Karpas-422 (cell line): ENCODE measurements around the gene ELMO2. TPM values are rescaled to one million over a fixed set of nuclear protein-coding genes. Genes with fewer than 3 reads are reported as not detected.

Experiments
- DNase-seq: peaks from one replicate; pipeline ENCODE4 v3.0.0-alpha.2; 2015
- H2AFZ ChIP-seq: fragments of 200-600 bp; sonication (generic); 2 replicates; pipeline ENCODE4 v1.6.1; 2014; ENCODE audit warnings: antibody characterized with exemption, low read length, mixed read lengths
- H3K27ac ChIP-seq: fragments of 200-600 bp; sonication (generic); 2 replicates; pipeline ENCODE4 v1.5.1; 2014; ENCODE audit warnings: mild to moderate bottlenecking, low read length, moderate library complexity
- H3K27me3 ChIP-seq: fragments of 200-600 bp; sonication (generic); 2 replicates; pipeline ENCODE4 v1.6.1; 2014; ENCODE audit warnings: low read length, mixed read lengths
- H3K36me3 ChIP-seq: fragments of 200-600 bp; sonication (generic); 2 replicates; pipeline ENCODE4 v1.6.1; 2014; ENCODE audit warnings: low read length, mixed read lengths; ENCODE audit not compliant: insufficient read depth
- H3K4me1 ChIP-seq: fragments of 200-600 bp; sonication (generic); 2 replicates; pipeline ENCODE4 v1.6.1; 2014; ENCODE audit warnings: mild to moderate bottlenecking, low read length, mixed read lengths
- H3K4me2 ChIP-seq: fragments of 200-600 bp; sonication (generic); 2 replicates; pipeline ENCODE4 v1.6.1; 2014; ENCODE audit warnings: low read length, low read depth, mild to moderate bottlenecking; ENCODE audit not compliant: poor library complexity, severe bottlenecking
- H3K4me3 ChIP-seq: fragments of 200-600 bp; sonication (generic); 2 replicates; pipeline ENCODE4 v1.5.1; 2014; ENCODE audit warnings: mild to moderate bottlenecking, antibody characterized with exemption, low read length, mixed read lengths
- H3K79me2 ChIP-seq: fragments of 200-600 bp; sonication (generic); 2 replicates; pipeline ENCODE4 v1.6.1; 2014; ENCODE audit warnings: mild to moderate bottlenecking, low read length, mixed read lengths
- H3K9ac ChIP-seq: fragments of 200-600 bp; sonication (generic); 2 replicates; pipeline ENCODE4 v1.6.0; 2014; ENCODE audit warnings: low read length
- H3K9me2 ChIP-seq: fragments of 200-600 bp; sonication (generic), shearing (Covaris generic); replicated peaks from 2 replicates; pipeline ENCODE4 v1.6.0; 2014; ENCODE audit warnings: mild to moderate bottlenecking, low read length, moderate library complexity; ENCODE audit not compliant: insufficient read depth
- H3K9me3 ChIP-seq: fragments of 300-700, 200-600 bp; sonication (generic); 2 replicates; pipeline ENCODE4 v1.6.1; 2014; ENCODE audit warnings: low read length, mixed read lengths
- H4K20me1 ChIP-seq: fragments of 200-600 bp; sonication (generic); 2 replicates; pipeline ENCODE4 v1.6.1; 2014; ENCODE audit warnings: mild to moderate bottlenecking, antibody characterized with exemption, low read length, low read depth; ENCODE audit not compliant: insufficient read depth
- total RNA-seq: library from RNA; depleted of rRNA; stranded (reverse); fragments of >200 nt; shearing (Covaris generic); gene quantifications from 2 replicates; pipeline ENCODE4 v1.2.3, GENCODE V29; 2014; ENCODE audit warnings: low replicate concordance

ELMO2 gene
- total RNA-seq, 1 experiment from 2014 or later: 91.4 TPM

DNA sequence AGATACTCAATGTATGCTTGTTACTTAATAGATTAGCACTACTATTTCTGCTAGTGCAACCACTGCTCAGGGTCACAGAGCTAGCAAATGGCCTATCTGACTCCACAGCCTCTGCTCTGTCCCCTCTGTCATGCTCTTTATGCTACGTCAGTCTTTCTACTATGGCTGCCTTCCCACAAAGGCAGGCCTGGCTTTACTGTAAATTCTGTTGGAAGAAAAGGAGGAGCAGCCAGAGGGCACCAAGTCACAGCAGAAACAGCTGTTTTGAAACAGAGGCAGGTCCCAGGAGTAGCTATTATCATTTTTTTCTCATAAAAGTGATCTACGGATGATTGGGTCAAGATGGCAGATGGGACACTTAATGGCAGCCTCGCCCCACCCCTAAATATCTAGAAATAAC is 10.0 kb upstream of the ELMO2 start:
- Histone ChIP-seq H4K20me1 (peaks cover 7% of the 10 kb centered on the region; the same call in 1 of the 2 replicates), H3K27ac (no peak overlapping the region), H3K9me3 (no peaks in the 10 kb centered on the region), H3K27me3 (no peaks in the 10 kb centered on the region), H3K9me2 (no peaks in the 10 kb centered on the region), H3K9ac (no peak overlapping the region), H3K4me2 (no peak overlapping the region), H3K4me1 (peaks cover 21% of the 10 kb centered on the region), H3K36me3 (no peaks in the 10 kb centered on the region; the same call in 1 of the 2 replicates), H3K4me3 (no peak overlapping the region), H3K79me2 (no peaks in the 10 kb centered on the region), H2AFZ (no peak overlapping the region)
- DNase-seq: no peak

DNA sequence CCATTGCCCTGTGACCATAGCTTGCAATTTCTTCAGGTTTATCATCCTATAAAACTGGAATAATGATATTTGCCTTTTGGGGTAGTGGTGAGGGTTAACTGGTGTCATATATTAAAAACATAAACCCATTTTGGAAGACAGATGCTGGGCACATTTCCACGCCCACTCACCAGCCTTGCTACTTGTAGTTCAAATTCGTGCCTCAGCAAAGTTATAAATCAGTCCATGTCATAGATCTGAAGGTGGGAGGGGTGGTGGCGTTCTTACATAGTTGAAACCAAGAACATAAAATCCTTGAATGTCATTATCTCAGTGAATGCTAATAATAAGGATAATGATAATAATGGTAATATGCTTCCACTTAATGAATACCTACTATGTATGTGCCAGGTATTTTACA is 9.4 kb upstream of the ELMO2 start:
- H3K27me3 ChIP-seq: no peaks in the 10 kb centered on the region
- no peak overlapping the region for H3K9ac ChIP-seq
- H3K27ac ChIP-seq: no peak overlapping the region
- no peak for DNase-seq
- no peaks in the 10 kb centered on the region for H3K79me2 ChIP-seq
- no peak overlapping the region for H2AFZ ChIP-seq
- no peaks in the 10 kb centered on the region; the same call in 1 of the 2 replicates for H3K36me3 ChIP-seq
- H3K9me2 ChIP-seq: no peaks in the 10 kb centered on the region
- no peaks in the 10 kb centered on the region for H3K9me3 ChIP-seq
- H3K4me2 ChIP-seq: no peak overlapping the region
- peaks cover 22% of the 10 kb centered on the region for H3K4me1 ChIP-seq
- peaks cover 7% of the 10 kb centered on the region; the same call in 1 of the 2 replicates for H4K20me1 ChIP-seq
- H3K4me3 ChIP-seq: no peak overlapping the region

DNA sequence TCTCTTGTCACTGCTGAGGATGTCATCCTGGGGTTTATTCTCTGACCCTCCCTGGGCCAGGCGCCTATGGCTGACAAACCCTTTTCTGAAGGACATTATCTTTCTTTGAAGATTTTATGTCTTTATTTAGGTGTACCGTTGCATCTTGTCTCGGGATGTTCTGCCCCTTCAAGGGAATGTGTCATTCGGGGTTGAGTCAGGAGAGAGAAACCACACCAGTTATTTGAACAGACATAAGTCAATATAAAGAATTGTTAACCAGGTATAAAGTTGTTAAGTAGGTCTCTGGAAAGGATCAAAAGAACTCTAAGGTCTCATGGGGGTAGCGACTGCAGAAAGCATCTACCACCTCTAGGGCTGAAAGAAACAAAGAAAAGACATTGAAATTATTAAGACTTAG is 8.2 kb upstream of the ELMO2 start:
- Histone ChIP-seq H3K9me3 (no peaks in the 10 kb centered on the region), H3K4me3 (no peak overlapping the region)

DNA sequence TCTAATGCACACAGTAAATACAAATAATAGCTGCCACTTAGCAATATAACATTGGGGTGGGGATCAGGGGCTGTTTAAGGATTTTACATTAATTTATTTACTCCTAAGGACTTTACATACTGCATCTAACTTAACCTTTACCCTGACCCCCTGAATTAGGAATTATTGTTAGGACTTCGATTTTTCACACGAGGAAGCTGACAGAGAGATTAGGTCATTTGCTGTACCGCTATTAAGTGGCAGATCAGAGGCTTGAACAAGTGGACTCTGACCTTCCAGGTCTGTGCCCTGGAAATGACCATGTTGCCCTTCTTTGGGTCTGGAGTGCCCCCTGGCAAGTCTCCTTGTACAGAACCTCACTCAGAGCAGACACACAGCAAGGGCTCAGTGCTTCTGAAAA is 5.2 kb upstream of the ELMO2 start:
- Histone ChIP-seq H3K27me3 (no peaks in the 10 kb centered on the region), H3K9me3 (no peaks in the 10 kb centered on the region), H3K4me1 (peaks cover 48% of the 10 kb centered on the region)

More for the DNA sequence above, 8.2 kb upstream of the ELMO2 start:
- no peaks in the 10 kb centered on the region for H3K9me2 ChIP-seq
- H3K9ac ChIP-seq: no peak overlapping the region
- H3K27me3 ChIP-seq: no peaks in the 10 kb centered on the region
- peaks cover 7% of the 10 kb centered on the region; the same call in 1 of the 2 replicates for H4K20me1 ChIP-seq
- H3K4me2 ChIP-seq: no peak overlapping the region
- H3K36me3 ChIP-seq: no peaks in the 10 kb centered on the region; the same call in 1 of the 2 replicates
- H2AFZ ChIP-seq: no peak overlapping the region
- peaks cover 34% of the 10 kb centered on the region for H3K4me1 ChIP-seq
- H3K79me2 ChIP-seq: no peaks in the 10 kb centered on the region
- no peak for DNase-seq
- no peak overlapping the region for H3K27ac ChIP-seq

DNA sequence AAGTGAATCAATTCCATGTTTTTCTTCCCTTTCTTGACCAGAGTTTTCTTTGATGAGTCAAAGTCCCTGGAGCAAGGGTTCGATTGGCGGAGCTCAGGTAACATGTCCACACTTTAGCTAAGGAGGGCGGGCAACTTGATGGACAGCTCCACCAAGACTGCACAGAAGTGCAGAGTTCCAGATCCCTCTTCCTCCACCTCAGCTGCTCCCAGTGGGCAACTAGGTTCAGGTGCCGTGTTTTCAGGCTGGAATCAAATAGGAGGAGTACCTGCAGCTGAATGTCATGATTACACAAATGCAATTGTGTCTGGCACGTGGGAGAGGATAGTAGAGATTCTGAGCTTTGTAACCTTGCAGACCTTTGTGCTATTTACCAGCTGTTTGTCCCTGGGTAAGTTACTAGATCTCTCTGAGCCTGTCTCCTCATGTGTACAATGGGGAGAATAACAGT is 1.9 kb upstream of the ELMO2 start:
- H3K79me2 ChIP-seq: peaks cover 27% of the 10 kb centered on the region
- H2AFZ ChIP-seq: no peak overlapping the region
- H3K36me3 ChIP-seq: no peaks in the 10 kb centered on the region; the same call in 1 of the 2 replicates
- no peaks in the 10 kb centered on the region for H3K27me3 ChIP-seq
- no peaks in the 10 kb centered on the region for H3K9me2 ChIP-seq
- H3K9me3 ChIP-seq: no peaks in the 10 kb centered on the region
- H3K4me2 ChIP-seq: peak overlapping the region; percentile 93
- no peak overlapping the region for H3K9ac ChIP-seq
- no peak for DNase-seq
- peaks cover 60% of the 10 kb centered on the region for H3K4me1 ChIP-seq
- no peak overlapping the region for H3K27ac ChIP-seq
- peaks cover 12% of the 10 kb centered on the region; the same call in 1 of the 2 replicates for H4K20me1 ChIP-seq
- H3K4me3 ChIP-seq: no peak overlapping the region; the same call in 1 of the 2 replicates

More for the DNA sequence above, 5.2 kb upstream of the ELMO2 start:
- H3K9me2 ChIP-seq: no peaks in the 10 kb centered on the region
- H2AFZ ChIP-seq: no peak overlapping the region
- H4K20me1 ChIP-seq: peaks cover 7% of the 10 kb centered on the region; the same call in 1 of the 2 replicates
- no peak overlapping the region for H3K9ac ChIP-seq
- no peak overlapping the region for H3K27ac ChIP-seq
- DNase-seq: no peak
- no peak overlapping the region for H3K4me2 ChIP-seq
- H3K79me2 ChIP-seq: no peaks in the 10 kb centered on the region; the same call in 1 of the 2 replicates
- H3K4me3 ChIP-seq: no peak overlapping the region
- no peaks in the 10 kb centered on the region; the same call in 1 of the 2 replicates for H3K36me3 ChIP-seq

DNA sequence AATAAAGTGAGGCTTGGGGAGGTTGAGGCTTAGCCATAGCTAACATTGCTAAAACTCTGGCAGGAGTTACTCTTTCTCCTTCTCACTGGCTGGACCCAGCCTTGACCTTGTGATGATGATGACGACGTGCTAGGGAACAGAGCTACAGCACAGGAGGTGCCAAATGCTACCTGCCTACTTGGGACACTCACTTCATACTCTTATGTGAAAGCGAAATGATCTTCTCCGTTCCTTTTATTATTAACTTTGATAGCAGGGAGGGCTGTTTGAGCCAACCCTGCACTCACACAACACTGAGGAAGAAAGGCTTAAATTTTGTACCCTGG is 1.2 kb upstream of the ELMO2 start:
- Histone ChIP-seq H3K27me3 (no peaks in the 10 kb centered on the region), H3K4me3 (peak overlapping the region; percentile 88), H3K9me3 (no peaks in the 10 kb centered on the region), H3K4me2 (peak overlapping the region; percentile 93), H3K36me3 (peaks cover 5% of the 10 kb centered on the region), H3K9ac (peak overlapping the region; percentile 93), H3K27ac (peak overlapping the region; percentile 91), H3K9me2 (no peaks in the 10 kb centered on the region), H3K79me2 (peaks cover 33% of the 10 kb centered on the region), H2AFZ (no peak overlapping the region), H3K4me1 (peaks cover 67% of the 10 kb centered on the region), H4K20me1 (peaks cover 12% of the 10 kb centered on the region; the same call in 1 of the 2 replicates)
- DNase-seq: no peak

DNA sequence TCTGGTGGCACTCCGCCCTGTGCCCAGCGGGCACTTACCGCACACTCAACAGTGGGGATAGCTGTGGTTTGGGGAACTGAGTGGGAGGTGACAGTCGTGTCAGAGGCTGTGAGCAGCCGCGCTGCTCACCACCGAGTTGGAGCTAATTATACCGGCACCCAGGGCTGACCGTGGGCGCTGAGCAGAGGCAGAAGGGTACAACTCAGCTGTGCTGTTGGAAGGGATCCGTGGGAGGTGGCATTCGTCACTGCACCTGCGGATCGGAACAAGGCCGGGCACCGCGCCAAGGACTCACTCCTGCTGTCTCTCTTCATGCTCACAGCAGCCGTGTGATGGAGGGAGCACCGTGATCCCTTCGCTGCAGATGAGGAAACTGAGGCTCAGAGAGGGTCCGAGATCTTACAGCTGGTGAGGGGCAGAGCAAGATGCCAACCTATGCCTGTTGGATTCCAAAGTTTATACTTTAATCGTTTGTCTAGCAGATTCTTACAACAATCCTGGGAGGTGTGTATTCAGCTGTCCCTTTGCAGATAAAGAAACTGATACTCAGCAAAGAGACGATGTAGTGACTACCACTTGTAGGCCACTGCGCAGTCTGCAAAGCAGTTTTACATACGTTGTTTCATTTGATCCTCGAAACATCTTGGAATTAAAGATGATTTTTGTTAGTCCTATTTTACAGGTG is 713 bp upstream of the ELMO2 start:
- Histone ChIP-seq H3K27me3 (no peaks in the 10 kb centered on the region), H3K79me2 (peaks cover 38% of the 10 kb centered on the region), H3K9me2 (no peaks in the 10 kb centered on the region), H3K4me1 (peaks cover 71% of the 10 kb centered on the region), H3K36me3 (peaks cover 6% of the 10 kb centered on the region), H3K9ac (peak overlapping the region; percentile 93), H3K27ac (peak overlapping the region; percentile 91), H3K4me3 (peak overlapping the region; percentile 88), H2AFZ (peak overlapping the region; percentile 40; the same call in 1 of the 2 replicates), H3K4me2 (peak overlapping the region; percentile 93), H3K9me3 (no peaks in the 10 kb centered on the region), H4K20me1 (peaks cover 11% of the 10 kb centered on the region; the same call in 1 of the 2 replicates)
- DNase-seq: peak; percentile 81

DNA sequence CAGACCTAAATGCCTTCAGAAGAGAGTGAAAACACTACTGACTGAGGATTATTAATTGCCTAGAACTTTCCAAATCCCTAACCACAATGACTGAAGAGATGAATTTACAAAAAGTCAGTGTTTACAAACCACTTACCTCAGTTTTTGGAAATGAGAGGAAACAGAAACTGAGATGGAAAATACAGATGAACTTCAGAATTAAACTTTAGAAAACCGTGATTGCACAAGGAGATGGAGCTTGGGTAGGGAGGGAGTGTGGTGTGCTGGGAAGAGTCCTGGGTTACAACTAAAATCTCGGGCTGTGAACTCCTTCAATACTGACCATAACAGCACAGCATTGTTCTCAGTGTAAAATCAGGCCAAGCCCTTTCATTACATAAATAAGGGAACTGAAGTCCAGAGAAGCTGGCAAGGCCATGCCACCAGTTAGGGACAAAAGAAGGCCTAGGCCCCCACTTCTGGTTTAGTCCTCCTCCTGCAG is 4.0 kb downstream of the ELMO2 start:
- Histone ChIP-seq H3K27ac (peak overlapping the region; percentile 91), H3K36me3 (peaks cover 34% of the 10 kb centered on the region), H3K9me2 (no peaks in the 10 kb centered on the region), H3K27me3 (no peaks in the 10 kb centered on the region), H3K4me2 (peak overlapping the region; percentile 93), H2AFZ (no peak overlapping the region), H3K9me3 (no peaks in the 10 kb centered on the region), H3K4me1 (peaks cover 81% of the 10 kb centered on the region), H3K4me3 (peak overlapping the region; percentile 37; the same call in 1 of the 2 replicates), H3K79me2 (peaks cover 84% of the 10 kb centered on the region), H4K20me1 (peaks cover 5% of the 10 kb centered on the region; the same call in 1 of the 2 replicates), H3K9ac (peak overlapping the region; percentile 52)
- no peak for DNase-seq
